Stimulated activated CD4-positive, alpha-beta T cell treated with anti-CD3 and anti-CD28 coated beads, Interleukin-15, amount 100 ng/mL, for 48 hours (primary cell): ENCODE data around the gene TBC1D14.
"Not testable (repeated sequence)": the region's sequence is repeated elsewhere in the genome, so short reads cannot be mapped to it uniquely, and the experiment has no call there.

Experiments
- DNase-seq, 2 donors: peaks; one replicate each; pipeline ENCODE4 v3.0.0-alpha.2; 2020; ENCODE audit warnings: low read depth in 2 of 2

TBC1D14 gene

GRCh38 chr4:6909970-6910339 lies 329 bp downstream of the TBC1D14 start:
- DNase-seq, result no peak

GRCh38 chr4:6910340-6910959 lies 824 bp downstream of the TBC1D14 start:
- no peak for DNase-seq

- no peak for DNase-seq
Measured at GRCh38 chr4:6910960-6911874, 1.6 kb downstream of the TBC1D14 start.

GRCh38 chr4:6911917-6912316 lies 2.3 kb downstream of the TBC1D14 start:
- DNase-seq, result not testable (repeated sequence)

GRCh38 chr4:6912441-6912840 lies 2.8 kb downstream of the TBC1D14 start:
- no peak for DNase-seq

GRCh38 chr4:6913350-6913905 lies 3.8 kb downstream of the TBC1D14 start:
- DNase-seq, result no peak

- DNase-seq, result no peak
Measured at GRCh38 chr4:6914448-6914847, 4.8 kb downstream of the TBC1D14 start.

- no peak for DNase-seq
Measured at GRCh38 chr4:6915041-6916005, 5.7 kb downstream of the TBC1D14 start.

GRCh38 chr4:6916069-6916586 lies 6.5 kb downstream of the TBC1D14 start:
- DNase-seq, result no peak

GRCh38 chr4:6916587-6917460 lies 7.2 kb downstream of the TBC1D14 start:
- peak in 1 of 2 donors; percentile 49 for DNase-seq

GRCh38 chr4:6917461-6918271 lies 8.0 kb downstream of the TBC1D14 start:
- no peak for DNase-seq

- no peak for DNase-seq
Measured at GRCh38 chr4:6918338-6918737, 8.7 kb downstream of the TBC1D14 start.

- DNase-seq, result no peak
Measured at GRCh38 chr4:6920171-6920570, 10.5 kb downstream of the TBC1D14 start.

GRCh38 chr4:6923507-6923906 lies 13.9 kb downstream of the TBC1D14 start:
- no peak for DNase-seq

GRCh38 chr4:6924361-6924779 lies 14.7 kb downstream of the TBC1D14 start:
- DNase-seq, result no peak

GRCh38 chr4:6925357-6925836 lies 15.8 kb downstream of the TBC1D14 start:
- DNase-seq, result no peak

GRCh38 chr4:6926081-6926480 lies 16.5 kb downstream of the TBC1D14 start:
- no peak for DNase-seq

GRCh38 chr4:6926681-6927478 lies 17.3 kb downstream of the TBC1D14 start:
- DNase-seq, result no peak

- DNase-seq, result no peak
Measured at GRCh38 chr4:6928081-6928480, 18.5 kb downstream of the TBC1D14 start.
